ENCODE measurements around the gene PDE4B. TPM values are rescaled to one million over a fixed set of nuclear protein-coding genes. Genes with fewer than 3 reads are reported as not detected.

PDE4B gene
- total RNA-seq, 1 experiment from 2014 or later = 1.4 TPM

DNA sequence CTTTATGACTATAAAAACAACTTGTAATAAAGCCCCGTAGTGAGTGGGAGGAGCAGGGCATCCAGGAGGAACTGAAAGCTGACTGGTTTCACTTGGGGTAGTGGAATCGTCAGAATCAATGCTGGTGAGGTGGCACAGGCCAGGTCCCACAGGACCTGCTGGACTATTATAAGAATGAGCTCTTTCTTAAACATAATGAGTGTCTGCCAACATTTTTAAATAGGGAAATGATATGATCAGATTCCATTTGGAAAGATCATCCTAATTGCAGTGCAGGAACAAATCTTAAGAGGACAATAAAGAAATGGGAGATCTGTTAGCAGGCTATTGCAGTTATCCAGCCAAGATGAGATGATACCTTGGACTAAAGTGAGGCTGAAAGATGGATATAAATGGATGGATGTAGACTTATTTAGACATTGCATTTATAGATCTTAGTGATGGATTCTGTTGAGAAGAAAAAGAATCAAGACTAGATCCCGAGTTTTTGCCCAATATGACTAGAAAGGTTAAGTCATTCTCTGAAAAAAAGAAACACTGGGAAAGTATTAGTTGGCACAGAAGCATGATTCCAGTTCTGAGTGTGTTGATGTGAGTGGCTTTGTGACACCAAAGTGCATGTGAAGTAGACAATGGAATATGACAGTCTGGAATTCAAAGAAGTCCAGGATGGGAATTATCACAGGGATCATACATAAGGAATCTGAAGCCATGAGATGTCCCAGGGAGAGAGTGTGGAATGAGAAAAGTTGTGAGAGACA is 587.9 kb downstream of the PDE4B start:
- no peak for ATAC-seq

DNA sequence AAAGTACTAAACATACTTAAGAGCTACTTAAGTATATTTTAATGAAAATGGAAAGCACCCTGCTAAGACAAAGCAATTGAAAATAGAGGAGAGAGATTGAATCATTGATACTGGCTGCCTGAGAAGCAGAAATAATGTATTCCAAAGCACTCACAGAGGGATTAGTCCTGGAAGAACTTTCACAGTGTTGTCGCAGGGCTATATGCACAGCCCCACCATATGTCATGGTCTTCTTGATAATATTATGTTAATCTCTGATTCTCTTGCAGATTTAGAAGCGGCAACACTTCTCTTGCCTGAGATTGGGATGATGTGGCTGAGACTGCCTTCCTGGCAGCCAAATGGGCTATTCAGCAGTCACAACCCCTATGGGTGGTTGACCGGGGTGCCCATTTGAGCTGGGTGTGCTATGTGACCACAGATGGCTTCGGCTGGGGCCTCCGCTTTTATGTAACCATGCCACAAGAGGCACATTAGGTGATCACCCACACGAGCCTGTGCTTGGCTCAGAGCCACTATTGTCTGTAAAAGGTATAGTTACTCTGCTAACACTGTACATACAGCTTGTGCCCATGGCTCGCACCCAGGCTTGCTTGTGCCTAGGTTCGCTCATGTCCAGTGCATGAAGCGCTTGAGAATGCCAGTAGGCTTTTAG is 589.1 kb downstream of the PDE4B start:
- Histone ChIP-seq H3K9me2 (replicated peaks; ENCODE audit: low read length) (no peaks in the 10 kb centered on the region), H4K20me1 (ENCODE audit: low read length) (no peaks in the 10 kb centered on the region), H2AFZ (ENCODE audit: low read length) (no peak overlapping the region), H3K9ac (ENCODE audit: low read length) (no peak overlapping the region), H3F3A (ENCODE audit: low read length, unreplicated experiment) (no peaks in the 10 kb centered on the region), H3K4me2 (ENCODE audit: low read length) (no peak overlapping the region), H3K4me1 (ENCODE audit: insufficient read depth, low read length) (no peaks in the 10 kb centered on the region), H3K9me3 (ENCODE audit: low read length) (no peaks in the 10 kb centered on the region), H3K79me2 (ENCODE audit: low read length) (no peaks in the 10 kb centered on the region), H3K4me3 (ENCODE audit: low read length) (no peak overlapping the region), H3K36me3 (ENCODE audit: low read depth, low read length) (no peaks in the 10 kb centered on the region), H3K27me3 (ENCODE audit: low read length) (no peaks in the 10 kb centered on the region), H3K27ac (ENCODE audit: low read length) (no peak overlapping the region)
- POLR2A ChIA-PET (ENCODE audit: unreplicated experiment) = no interaction called here
- ATAC-seq = no peak
- intact Hi-C loops (cut with micrococcal nuclease) = no loop called here
- BruUV-seq (replicated peaks) = no TSS peak
- no peak for TF ChIP-seq EZH2 (IDR thresholded peaks at IDR 0.05; ENCODE audit: low read length, unreplicated experiment)
- TF ChIP-seq, protein P1, sequence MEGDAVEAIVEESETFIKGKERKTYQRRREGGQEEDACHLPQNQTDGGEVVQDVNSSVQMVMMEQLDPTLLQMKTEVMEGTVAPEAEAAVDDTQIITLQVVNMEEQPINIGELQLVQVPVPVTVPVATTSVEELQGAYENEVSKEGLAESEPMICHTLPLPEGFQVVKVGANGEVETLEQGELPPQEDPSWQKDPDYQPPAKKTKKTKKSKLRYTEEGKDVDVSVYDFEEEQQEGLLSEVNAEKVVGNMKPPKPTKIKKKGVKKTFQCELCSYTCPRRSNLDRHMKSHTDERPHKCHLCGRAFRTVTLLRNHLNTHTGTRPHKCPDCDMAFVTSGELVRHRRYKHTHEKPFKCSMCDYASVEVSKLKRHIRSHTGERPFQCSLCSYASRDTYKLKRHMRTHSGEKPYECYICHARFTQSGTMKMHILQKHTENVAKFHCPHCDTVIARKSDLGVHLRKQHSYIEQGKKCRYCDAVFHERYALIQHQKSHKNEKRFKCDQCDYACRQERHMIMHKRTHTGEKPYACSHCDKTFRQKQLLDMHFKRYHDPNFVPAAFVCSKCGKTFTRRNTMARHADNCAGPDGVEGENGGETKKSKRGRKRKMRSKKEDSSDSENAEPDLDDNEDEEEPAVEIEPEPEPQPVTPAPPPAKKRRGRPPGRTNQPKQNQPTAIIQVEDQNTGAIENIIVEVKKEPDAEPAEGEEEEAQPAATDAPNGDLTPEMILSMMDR (conservative IDR thresholded peaks at IDR 0.05; ENCODE audit: low read depth, low read length) = no peak
- no peak for TF ChIP-seq EZH2phosphoT487 (IDR thresholded peaks at IDR 0.05; ENCODE audit: borderline replicate concordance, low read length)
- CTCF ChIA-PET = no interaction called here
- no peak for DNase-seq

More for the DNA sequence above, 587.9 kb downstream of the PDE4B start:
- ChIA-PET POLR2A (ENCODE audit: unreplicated experiment) (no interaction called here), CTCF (no interaction called here)
- no TSS peak for BruUV-seq (replicated peaks)
- H3K79me2 ChIP-seq (ENCODE audit: low read length) = no peaks in the 10 kb centered on the region
- H2AFZ ChIP-seq (ENCODE audit: low read length) = no peak overlapping the region
- H3K9ac ChIP-seq (ENCODE audit: low read length) = no peak overlapping the region
- H3K9me2 ChIP-seq (replicated peaks; ENCODE audit: low read length) = no peaks in the 10 kb centered on the region
- no peaks in the 10 kb centered on the region for H4K20me1 ChIP-seq (ENCODE audit: low read length)
- H3K27ac ChIP-seq (ENCODE audit: low read length) = no peak overlapping the region
- no peaks in the 10 kb centered on the region for H3F3A ChIP-seq (ENCODE audit: low read length, unreplicated experiment)
- H3K27me3 ChIP-seq (ENCODE audit: low read length) = no peaks in the 10 kb centered on the region
- intact Hi-C loops (cut with micrococcal nuclease) = no loop called here
- no peaks in the 10 kb centered on the region for H3K36me3 ChIP-seq (ENCODE audit: low read depth, low read length)
- TF ChIP-seq EZH2 (IDR thresholded peaks at IDR 0.05; ENCODE audit: low read length, unreplicated experiment) (no peak), EZH2phosphoT487 (IDR thresholded peaks at IDR 0.05; ENCODE audit: borderline replicate concordance, low read length) (no peak)
- TF ChIP-seq, protein P1 (conservative IDR thresholded peaks at IDR 0.05; ENCODE audit: low read depth, low read length) = no peak
- H3K4me2 ChIP-seq (ENCODE audit: low read length) = no peak overlapping the region
- no peak for DNase-seq
- H3K9me3 ChIP-seq (ENCODE audit: low read length) = no peaks in the 10 kb centered on the region
- H3K4me1 ChIP-seq (ENCODE audit: insufficient read depth, low read length) = no peaks in the 10 kb centered on the region
- no peak overlapping the region for H3K4me3 ChIP-seq (ENCODE audit: low read length)

DNA sequence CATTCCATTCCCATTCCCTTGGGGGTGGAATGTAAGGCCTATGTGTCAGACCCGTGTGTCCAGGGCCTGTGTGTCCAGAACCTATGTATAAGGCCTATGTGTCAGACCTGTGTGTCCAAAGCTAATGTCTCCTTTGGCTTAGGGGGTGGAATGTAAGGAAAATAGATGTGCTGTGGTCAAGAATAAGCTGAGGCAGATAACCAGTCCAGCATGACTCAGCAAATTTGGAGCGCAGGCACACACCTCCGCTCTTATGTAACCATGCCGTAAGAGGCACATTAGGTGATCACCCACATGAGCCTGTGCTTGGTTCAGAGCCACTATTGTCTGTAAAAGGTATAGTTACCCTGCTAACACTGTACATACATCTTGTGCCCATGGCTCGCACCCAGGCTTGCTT is 590.5 kb downstream of the PDE4B start:
- Histone ChIP-seq H3K27ac (ENCODE audit: low read length) (no peak overlapping the region), H3K79me2 (ENCODE audit: low read length) (no peaks in the 10 kb centered on the region), H4K20me1 (ENCODE audit: low read length) (no peaks in the 10 kb centered on the region), H3K9ac (ENCODE audit: low read length) (no peak overlapping the region), H3K36me3 (ENCODE audit: low read depth, low read length) (no peaks in the 10 kb centered on the region), H3K9me2 (replicated peaks; ENCODE audit: low read length) (no peaks in the 10 kb centered on the region), H3K4me1 (ENCODE audit: insufficient read depth, low read length) (no peaks in the 10 kb centered on the region), H2AFZ (ENCODE audit: low read length) (no peak overlapping the region), H3K27me3 (ENCODE audit: low read length) (no peaks in the 10 kb centered on the region), H3K9me3 (ENCODE audit: low read length) (no peaks in the 10 kb centered on the region), H3K4me2 (ENCODE audit: low read length) (no peak overlapping the region), H3F3A (ENCODE audit: low read length, unreplicated experiment) (no peaks in the 10 kb centered on the region), H3K4me3 (ENCODE audit: low read length) (no peak overlapping the region)
- TF ChIP-seq EZH2phosphoT487 (IDR thresholded peaks at IDR 0.05; ENCODE audit: borderline replicate concordance, low read length) (no peak), EZH2 (IDR thresholded peaks at IDR 0.05; ENCODE audit: low read length, unreplicated experiment) (no peak)
- no peak for ATAC-seq
- ChIA-PET POLR2A (ENCODE audit: unreplicated experiment) (no interaction called here), CTCF (no interaction called here)
- no TSS peak for BruUV-seq (replicated peaks)
- DNase-seq = no peak
- intact Hi-C loops (cut with micrococcal nuclease) = no loop called here

All from PC-3 (cell line).